ENCODE data around the gene TRPV3.
"Not testable (repeated sequence)": the region's sequence is repeated elsewhere in the genome, so short reads cannot be mapped to it uniquely, and the experiment has no call there.

TRPV3 gene

DNA sequence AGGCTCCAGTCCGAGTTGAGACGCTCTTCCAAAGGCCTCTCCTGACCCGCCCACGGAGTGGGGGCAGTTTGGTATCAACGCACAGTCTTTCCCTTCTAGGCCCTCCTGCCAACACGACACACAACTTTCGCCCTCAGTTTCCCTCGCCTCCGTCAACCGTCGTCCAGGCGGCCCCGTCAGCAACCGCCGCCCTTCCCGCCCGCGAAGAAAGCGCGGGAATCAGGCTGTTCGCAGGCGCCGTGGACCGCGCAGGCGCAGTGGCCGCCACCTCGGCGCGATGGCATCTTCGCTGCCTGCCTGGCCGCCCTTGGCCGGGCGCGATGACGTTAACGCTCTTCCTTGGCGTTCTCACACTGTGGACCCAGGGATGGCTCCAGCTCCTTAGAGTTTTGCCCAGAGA is 86.0 kb downstream of the TRPV3 start, which contains the start of gene SPATA22:
Gene SPATA22 (minus strand): TSS at position 221 of the 400 bp plus-strand sequence. CDS start 2,494 bp downstream, outside the sequence.
- no peak for TF ChIP-seq CTCF (IDR thresholded peaks at IDR 0.05; ENCODE audit: low read depth, low read length, missing control alignments)
- DNase-seq: no peak
- no peak within 1 kb of the TSS for H3K27ac ChIP-seq
- no peaks in the 10 kb centered on the region for H3K27me3 ChIP-seq (replicated peaks)
- no peak within 1 kb of the TSS for H3K4me3 ChIP-seq (ENCODE audit: low read depth, low read length)
- in situ Hi-C loops (cut with HindIII; ENCODE audit: low pct_ligation_motif_present, low sequenced_read_pairs): no loop called here
- no peaks in the 10 kb centered on the region for H3K36me3 ChIP-seq (replicated peaks)

DNA sequence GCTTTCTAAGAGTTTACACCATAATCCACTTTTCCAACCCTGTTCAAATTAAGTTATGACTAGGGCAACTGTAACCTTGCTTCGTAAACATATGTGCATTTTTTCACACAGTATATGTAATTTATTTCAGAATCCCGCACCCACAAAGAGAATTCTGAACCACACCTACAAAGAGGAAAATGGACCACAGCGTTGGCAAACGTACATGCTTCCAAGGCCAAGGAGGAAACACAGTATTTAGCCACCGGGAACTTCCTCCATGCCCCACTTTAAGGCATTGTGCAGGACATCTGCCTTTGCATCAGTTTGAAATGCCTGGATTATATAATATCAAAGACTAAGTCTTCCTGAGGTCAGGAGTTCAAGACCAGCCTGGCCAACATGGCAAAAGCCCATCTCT is 88.1 kb downstream of the TRPV3 start:
- DNase-seq: no peak
- in situ Hi-C loops (cut with HindIII; ENCODE audit: low pct_ligation_motif_present, low sequenced_read_pairs): no loop called here
- no peaks in the 10 kb centered on the region for H3K27me3 ChIP-seq (replicated peaks)
- H3K27ac ChIP-seq: no peak overlapping the region
- no peaks in the 10 kb centered on the region for H3K36me3 ChIP-seq (replicated peaks)
- no peak for TF ChIP-seq CTCF (IDR thresholded peaks at IDR 0.05; ENCODE audit: low read depth, low read length, missing control alignments)
- H3K4me3 ChIP-seq (ENCODE audit: low read depth, low read length): no peak overlapping the region

DNA sequence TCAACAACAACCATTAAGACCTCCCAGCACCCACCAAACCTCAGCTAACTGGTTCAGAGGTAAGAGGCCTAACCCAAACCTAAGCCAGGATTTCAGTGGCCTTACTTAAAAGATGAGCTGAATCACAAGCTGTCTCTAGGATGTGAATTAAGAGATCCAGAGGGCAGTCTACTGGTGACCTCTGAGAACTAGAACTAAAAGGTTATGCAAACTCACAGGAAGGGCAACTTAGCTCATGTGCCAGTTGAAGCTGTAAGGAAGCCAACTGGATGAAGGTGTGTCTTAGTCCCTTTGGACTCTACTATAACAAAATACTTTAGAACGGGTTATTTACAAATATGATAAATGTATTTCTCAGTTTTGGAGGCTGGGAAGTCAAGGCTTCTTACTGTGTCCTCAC is 91.3 kb downstream of the TRPV3 start:
- in situ Hi-C loops (cut with HindIII; ENCODE audit: low pct_ligation_motif_present, low sequenced_read_pairs); H3K27me3 ChIP-seq (replicated peaks); H3K27ac ChIP-seq; H3K4me3 ChIP-seq (ENCODE audit: low read depth, low read length); DNase-seq; H3K36me3 ChIP-seq (replicated peaks): not testable (repeated sequence)

Measured in brain microvascular endothelial cell (primary cell).